ENCODE results near the gene HMGCLL1. TPM values are rescaled to one million over a fixed set of nuclear protein-coding genes. Genes with fewer than 3 reads are reported as not detected.

The HMGCLL1 gene
- polyA plus RNA-seq, 1 donor = 3.3 TPM

DNA sequence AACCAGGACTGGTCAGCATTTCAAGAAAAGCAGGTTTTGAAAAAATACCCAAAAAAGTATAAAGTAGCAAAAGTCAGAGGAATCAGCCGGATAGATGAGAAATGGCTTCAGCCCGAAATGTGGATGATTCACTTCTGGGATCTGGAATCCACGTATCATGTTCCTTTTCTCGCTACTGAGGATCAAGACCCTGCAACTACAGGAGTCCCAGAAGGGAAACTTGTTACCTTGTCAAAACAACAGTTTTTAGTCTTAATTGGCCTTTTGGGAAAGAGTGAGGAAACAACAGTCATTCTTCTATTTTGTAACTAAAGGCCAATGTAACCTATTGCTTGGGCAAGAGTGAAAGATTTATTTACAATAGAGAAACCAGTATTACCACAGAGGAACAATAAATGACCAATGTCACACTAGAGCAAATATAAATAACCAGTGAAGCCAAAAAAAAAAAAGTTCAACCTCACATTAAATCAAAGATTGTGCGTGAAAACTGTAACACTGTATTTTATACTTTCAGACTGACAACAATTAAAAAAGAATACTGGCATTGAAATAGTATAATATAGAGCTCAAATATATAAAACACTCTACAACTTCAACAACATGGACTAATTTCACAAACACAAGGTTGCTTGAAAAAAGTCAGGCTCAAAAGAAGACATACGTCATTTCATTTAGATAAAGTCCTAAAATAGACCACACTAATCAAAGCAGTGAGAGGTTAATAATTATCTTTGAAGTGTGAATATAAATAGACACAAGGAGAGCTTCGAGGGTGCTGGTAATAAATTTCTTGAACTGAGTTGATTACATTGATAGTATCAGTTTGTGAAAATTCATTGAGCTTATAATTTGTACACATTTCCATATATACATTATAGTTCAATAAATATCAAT is 135.5 kb downstream of the HMGCLL1 start:
- no peak for DNase-seq

DNA sequence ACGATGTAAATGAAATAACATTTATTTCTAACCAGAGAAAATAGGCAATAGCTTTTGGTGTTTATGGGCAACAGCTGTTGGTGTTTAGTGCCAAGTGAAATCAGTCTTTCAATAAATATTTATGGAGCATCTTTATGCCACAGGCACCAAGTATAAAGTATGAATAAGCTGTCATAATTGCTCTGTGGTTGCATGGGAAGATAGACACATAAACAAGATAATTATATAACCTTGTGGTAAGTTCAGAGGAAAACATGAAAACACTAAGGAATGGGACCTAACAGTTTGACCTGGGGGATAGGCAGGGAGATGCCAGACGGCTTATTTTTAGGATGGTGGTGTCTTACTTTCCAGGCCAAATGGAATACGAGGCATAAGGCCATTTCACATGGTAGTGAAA is 140.8 kb downstream of the HMGCLL1 start:
- no peak for DNase-seq

DNA sequence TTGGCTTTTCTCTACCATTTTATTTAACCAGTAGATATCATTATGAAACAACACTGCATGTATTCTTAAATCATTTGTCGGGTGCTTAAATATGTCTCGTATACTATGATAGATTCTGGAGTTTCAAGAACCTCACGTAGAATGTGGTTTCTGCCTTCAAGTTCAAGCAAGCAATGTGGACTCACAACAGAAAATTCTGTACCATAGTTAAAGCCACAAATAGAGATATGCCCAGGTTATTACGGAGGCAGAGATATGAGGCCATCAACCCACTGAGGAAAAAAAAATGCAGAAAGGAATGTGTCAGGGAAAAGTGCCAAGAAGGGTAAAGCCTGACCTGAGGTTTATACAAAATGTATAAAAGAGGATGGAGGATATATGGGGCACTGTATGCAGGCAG is 141.9 kb downstream of the HMGCLL1 start:
- DNase-seq = no peak

DNA sequence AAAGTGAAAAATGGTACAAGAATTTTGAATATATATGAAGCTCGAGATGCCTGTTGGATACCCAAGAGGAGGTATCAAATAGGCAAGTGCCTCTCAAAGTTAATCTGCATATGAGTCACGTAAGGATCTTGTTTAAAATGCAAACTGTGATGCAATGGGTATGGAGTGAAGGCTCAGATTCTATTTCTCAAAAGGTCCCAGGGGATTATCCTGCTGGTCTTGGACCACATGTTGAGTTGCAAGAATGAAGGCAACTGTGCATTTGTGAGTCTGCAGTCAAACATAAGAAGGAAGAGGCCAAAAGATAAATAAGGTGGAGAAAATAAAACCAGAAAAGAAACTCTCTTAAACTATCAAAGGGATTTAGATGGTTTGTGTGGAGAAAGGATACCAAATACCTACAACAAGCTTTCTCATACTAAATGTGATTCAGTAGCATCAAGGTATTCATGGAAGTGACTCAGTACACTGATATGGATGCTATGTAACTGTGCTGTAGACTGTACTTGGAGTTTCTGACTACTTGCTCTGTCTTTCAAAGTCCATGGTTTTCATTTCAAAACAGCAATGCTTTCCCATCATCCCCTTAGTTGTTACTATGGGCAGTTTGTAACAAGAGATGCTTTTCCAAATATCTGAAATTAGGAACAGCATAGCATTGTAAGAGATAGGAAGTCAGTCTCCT is 145.4 kb downstream of the HMGCLL1 start:
- no peak for DNase-seq

DNA sequence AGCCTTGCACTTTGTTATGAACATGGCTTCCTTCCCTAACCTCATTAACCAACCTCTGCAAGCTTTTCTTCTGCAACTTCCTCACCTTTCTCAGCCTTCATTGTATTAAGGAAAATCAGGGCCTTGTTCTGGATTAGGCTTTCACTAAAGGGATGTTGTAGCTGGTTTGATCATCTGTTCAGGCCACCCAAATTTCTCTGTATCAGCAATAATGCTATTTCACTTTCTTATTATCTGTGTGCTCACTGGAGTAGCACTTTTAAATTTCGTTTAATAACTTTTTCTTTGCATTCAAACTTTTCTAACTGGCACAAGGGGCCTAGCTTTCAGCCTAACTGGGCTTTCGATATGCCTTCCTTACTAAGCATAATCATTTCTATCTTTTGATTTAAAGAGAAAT is 155.1 kb downstream of the HMGCLL1 start:
- no peak for DNase-seq

DNA sequence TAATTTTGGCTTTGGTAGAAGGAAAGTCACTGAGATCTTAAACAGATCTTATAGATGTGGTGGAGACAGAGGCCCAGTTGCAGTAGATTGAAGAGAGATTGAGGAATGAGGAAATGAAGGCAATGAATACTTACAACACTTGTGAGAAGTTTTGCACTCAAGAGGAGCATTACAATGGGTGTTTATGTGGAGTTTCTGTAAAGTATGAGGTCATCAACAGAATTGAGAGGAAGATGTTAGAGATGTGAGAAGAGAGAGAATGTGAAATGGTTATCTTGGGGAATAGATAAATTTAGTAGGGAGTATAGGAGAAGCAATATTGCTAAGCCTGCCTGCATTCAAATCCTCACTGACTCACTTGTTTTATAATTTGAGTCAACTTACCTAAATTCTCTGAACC is 168.3 kb downstream of the HMGCLL1 start:
- DNase-seq = no peak

DNA sequence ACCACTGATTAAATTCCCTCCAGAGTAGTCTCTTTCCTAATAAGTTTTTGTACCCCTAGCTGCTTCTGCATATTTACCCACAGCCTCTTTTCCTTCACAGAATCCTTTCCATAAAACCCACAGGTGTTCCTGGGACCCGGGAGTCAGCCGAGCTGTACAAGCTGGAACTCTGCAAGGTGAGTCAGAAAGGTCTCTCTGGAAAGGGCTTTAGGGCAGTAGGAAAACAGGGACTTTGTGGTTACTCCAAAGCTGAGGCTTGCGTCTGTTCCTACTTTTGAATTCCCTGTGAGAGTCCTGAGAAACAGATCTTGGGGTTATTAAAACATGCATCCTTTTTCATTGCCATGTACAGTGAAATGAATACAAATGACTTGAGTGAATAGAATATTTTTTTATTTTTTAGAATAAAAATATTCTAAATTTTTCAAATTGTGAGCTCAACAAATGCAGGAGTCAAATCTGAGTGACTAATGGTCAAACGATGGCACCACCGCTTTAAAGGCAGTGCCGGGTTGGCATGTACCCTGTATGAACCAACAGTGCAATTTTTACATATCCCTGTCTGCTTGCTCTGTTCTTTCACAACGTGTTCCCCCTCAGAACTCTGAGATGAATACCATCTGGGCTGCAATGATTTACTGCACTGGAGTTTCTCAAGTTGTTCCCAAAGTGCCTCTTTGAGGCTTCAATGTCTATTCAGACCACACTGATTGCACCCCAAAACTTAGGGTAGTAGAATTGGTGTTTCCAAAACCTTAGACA is 173.3 kb downstream of the HMGCLL1 start:
- DNase-seq = no peak

DNA sequence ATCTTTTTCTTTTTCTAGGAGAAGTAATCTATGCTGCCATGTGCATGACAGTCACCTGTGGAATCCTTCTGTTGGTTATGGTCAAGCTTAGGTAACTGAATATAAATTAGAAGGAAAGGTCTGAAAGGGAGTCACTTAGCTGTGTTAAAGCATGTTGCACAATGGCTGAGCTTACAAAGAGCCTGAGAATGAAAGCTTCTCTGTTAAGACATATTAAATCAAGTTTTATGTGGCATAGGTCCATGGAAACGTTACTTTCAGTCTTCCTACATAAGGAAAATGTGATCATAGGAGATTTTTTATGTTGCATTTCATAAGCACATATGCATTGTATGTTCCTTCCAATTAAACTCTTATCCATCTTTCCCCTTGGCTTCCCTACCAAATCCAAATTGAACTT is 179.6 kb downstream of the HMGCLL1 start:
- DNase-seq = no peak

DNA sequence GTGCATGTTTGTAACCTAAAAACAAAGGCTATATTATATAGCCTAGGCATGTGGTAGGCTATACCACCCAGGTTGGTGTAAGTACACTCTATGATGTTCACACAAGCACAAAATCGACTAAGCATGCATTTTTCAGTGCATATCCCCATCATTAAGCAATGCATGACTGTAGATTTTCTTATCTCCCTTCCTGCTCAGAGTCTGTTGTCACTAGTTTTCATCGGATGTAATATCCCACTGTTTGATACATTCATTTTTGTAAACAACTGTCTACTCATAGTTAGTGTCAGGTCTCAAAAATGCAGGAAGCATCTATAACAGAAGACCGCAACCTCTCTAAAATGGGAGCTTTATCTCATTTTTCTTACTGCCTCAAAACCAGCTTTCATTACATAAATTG is 181.0 kb downstream of the HMGCLL1 start:
- DNase-seq = no peak

DNA sequence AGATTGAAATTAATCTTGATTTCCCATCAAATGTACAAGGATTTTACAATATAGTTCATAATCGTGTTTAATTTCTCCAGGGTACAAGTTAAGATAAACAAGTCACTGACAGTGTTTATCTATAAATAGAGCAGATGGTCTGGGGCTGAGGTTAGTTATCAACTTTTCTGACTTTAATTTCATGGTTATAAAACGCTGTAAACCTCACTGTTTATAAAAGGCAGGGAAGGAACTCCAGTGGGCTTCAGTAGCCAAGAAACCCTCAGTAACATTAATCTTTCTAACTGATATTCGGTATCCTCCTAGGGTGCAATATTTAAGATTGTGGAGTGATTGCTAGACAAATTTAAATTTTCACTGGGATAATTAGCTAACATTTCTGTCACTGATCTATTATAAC is 183.1 kb downstream of the HMGCLL1 start:
- DNase-seq = no peak

DNA sequence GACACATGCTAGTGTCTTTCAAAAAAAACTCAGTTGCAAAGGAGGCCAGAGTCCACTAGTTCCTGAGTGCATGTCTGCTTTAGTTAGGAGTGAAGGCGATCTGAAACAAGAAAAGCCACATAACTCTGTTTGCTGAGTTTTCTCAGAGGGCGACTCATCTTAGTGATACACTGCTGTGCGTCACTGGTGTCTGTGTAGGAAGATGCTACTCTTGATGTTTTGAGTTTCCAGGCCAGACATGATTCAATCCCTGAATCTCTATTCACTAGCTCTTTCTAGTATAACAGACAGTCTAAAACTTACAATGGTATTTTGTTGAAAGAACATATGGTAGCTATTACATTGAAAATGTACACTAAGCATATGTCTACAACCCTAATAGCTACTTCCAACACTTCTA is 190.8 kb downstream of the HMGCLL1 start:
- DNase-seq = no peak
